Measurements from ENCODE around the gene STAT4.

DNA sequence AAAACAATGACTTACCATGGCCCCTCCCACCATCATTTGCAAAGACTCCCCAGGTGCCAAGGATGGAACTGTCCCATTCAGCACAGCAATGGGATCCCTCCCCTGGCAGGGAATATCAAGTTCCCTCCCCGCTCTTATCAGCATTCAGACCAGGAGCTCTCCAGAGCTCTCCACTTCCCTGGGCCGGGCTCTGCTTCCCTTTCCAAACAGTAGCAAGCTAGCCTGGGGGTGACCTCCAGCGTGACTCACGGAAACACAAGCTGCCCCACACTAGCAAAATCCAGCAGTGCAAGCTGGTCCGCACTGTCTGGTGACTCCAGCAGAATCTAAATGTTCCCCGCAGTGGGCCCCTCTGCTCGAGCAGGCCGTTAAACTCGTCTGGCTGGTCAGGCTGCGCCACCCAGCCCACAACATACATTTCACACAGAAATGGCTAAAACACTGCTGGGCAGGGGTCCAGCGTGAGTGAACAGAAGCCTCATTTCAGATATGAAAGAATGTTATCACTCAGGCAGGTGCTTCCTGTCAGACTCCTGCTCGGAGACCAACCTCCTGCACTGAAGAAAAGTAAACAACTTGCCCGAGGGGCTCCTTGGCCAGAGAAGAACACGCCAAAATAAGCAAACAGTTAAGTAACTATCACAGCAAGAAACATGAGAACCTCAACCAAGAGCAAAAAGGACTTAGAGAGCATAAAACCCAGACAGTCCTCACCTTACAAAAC, 170.7 kb downstream of the STAT4 start:
- TF ChIP-seq, protein P1, sequence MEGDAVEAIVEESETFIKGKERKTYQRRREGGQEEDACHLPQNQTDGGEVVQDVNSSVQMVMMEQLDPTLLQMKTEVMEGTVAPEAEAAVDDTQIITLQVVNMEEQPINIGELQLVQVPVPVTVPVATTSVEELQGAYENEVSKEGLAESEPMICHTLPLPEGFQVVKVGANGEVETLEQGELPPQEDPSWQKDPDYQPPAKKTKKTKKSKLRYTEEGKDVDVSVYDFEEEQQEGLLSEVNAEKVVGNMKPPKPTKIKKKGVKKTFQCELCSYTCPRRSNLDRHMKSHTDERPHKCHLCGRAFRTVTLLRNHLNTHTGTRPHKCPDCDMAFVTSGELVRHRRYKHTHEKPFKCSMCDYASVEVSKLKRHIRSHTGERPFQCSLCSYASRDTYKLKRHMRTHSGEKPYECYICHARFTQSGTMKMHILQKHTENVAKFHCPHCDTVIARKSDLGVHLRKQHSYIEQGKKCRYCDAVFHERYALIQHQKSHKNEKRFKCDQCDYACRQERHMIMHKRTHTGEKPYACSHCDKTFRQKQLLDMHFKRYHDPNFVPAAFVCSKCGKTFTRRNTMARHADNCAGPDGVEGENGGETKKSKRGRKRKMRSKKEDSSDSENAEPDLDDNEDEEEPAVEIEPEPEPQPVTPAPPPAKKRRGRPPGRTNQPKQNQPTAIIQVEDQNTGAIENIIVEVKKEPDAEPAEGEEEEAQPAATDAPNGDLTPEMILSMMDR (IDR thresholded peaks at IDR 0.05): no peak
- no peak for TF ChIP-seq POLR2A (IDR thresholded peaks at IDR 0.05)

Data from transverse colon (tissue), 3 donors.